Heart left ventricle (tissue), 13 donors: ENCODE measurements around the gene HEMGN.

ENCODE experiments used
- CTCF ChIP-seq, 12 donors: fragments of 200-600 bp; sonication (generic) in 4 of 12; IDR thresholded peaks; one replicate each; pipeline versions ENCODE4 v1.5.0 to v1.8.0; 2018 to 2022; ENCODE audit warnings: antibody characterized with exemption in 12 of 12, mild to moderate bottlenecking in 5 of 12
- POLR2A ChIP-seq, 2 donors: fragments of 450-650 bp; IDR thresholded peaks; one replicate each; pipeline ENCODE4 v1.6.1; 2017; ENCODE audit warnings: antibody characterized with exemption in 2 of 2, mild to moderate bottlenecking in 2 of 2, moderate library complexity in 2 of 2
- donor health status: ischemic (EF 13 %, LVEDD 7.1; RV severe dilation, severe dysfunction).
- donor health status: DM: no; HTN: yes; CAD: no.
- donor health status: DM: no; HTN: no; CAD: no.
- donor health status: ischemic (EF 25% LVEDD 6.9; RV normal size, moderate dysfunction).
- donor health status: ischemic (EF 25% LVEDD 5.7; RV mildly dilated, moderate dysfunction).
- donor health status: ischemic (EF 35%, LVEDD 5.7; RV mildly dilated, moderate dysfunction).
- donor health status: nonischemic (EF 11% LVEDD 7.7; RV severe dilation, severe dysfunction).
- donor health status: DM: yes; HTN: yes; CAD: no.
- donor health status: PGD.
- donor health status: ischemic (EF 29% LVEDD 5.4; RV normal size, mild dysfunction).
- donor health status: nonischemic (EF 23%, LVEDD 6.1; RV moderate dilation, normal function).

- TF ChIP-seq CTCF (IDR thresholded peaks at IDR 0.05) = no peak
- TF ChIP-seq POLR2A (IDR thresholded peaks at IDR 0.05) = no peak
Observed at GRCh38 chr9:97891736-97892135, 46.2 kb downstream of the HEMGN start.
